ENCODE results near the gene DDX41.

DDX41 gene

GRCh38 chr5:177492841-177493240 lies 23.9 kb downstream of the DDX41 start:
- TF ChIP-seq CTCF (conservative IDR thresholded peaks at IDR 0.05; ENCODE audit: low read length) = no peak
- no peak overlapping the region for H3K4me3 ChIP-seq (ENCODE audit: low read length)
- no peak for DNase-seq (ENCODE audit: low read depth)

- no peak for DNase-seq (ENCODE audit: low read depth)
- no peak overlapping the region for H3K4me3 ChIP-seq (ENCODE audit: low read length)
- no peak for TF ChIP-seq CTCF (conservative IDR thresholded peaks at IDR 0.05; ENCODE audit: low read length)
Observed at GRCh38 chr5:177491983-177492746, 24.6 kb downstream of the DDX41 start.

DNA sequence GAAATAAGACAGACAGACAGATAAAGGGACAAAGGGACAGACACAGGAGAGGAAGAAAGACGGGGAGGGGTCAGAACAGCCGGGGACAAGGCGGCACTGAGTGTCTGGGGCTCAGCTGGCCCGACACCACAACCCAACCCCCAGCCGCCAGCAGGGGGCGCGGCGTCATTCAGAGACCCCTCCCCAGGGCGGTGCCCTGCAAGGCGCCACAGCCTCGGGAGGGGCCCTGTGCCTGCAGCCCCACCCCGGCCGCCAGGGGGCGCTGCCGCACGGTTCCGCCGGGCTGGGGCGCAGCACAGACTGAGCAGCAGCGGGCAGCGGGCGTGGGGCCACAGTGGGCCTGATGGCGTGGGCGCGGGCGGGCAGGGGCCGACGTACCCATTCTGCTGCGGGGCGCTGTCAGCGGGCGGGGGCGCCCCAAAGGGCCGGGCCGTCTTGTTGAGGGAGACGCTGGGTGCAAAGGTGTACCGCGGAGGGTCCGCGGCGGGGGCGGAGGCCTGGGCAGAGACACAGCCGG lies 25.3 kb downstream of the DDX41 start:
- no peak overlapping the region for H3K4me3 ChIP-seq (ENCODE audit: low read length)
- DNase-seq (ENCODE audit: low read depth) = no peak
- TF ChIP-seq CTCF (conservative IDR thresholded peaks at IDR 0.05; ENCODE audit: low read length) = peak; percentile 45

GRCh38 chr5:177490992-177491391 lies 25.8 kb downstream of the DDX41 start:
- no peak for DNase-seq (ENCODE audit: low read depth)
- no peak overlapping the region for H3K4me3 ChIP-seq (ENCODE audit: low read length)
- no peak for TF ChIP-seq CTCF (conservative IDR thresholded peaks at IDR 0.05; ENCODE audit: low read length)

- no peak for TF ChIP-seq CTCF (conservative IDR thresholded peaks at IDR 0.05; ENCODE audit: low read length)
- no peak for DNase-seq (ENCODE audit: low read depth)
- no peak overlapping the region for H3K4me3 ChIP-seq (ENCODE audit: low read length)
Observed at GRCh38 chr5:177490311-177490991, 26.3 kb downstream of the DDX41 start.

- DNase-seq (ENCODE audit: low read depth) = no peak
- no peak for TF ChIP-seq CTCF (conservative IDR thresholded peaks at IDR 0.05; ENCODE audit: low read length)
- no peak overlapping the region for H3K4me3 ChIP-seq (ENCODE audit: low read length)
Observed at GRCh38 chr5:177489119-177489716, 27.5 kb downstream of the DDX41 start.

All from AG10803 (cell line).